Osteocyte (in vitro differentiated cells): Measurements from ENCODE around the gene JAZF1. TPM values are rescaled to one million over a fixed set of nuclear protein-coding genes. Genes with fewer than 3 reads are reported as not detected.

Experiments used
- DNase-seq: peaks from one replicate; pipeline ENCODE4 v3.0.0; 2021; ENCODE audit warnings: mixed read lengths; ENCODE audit not compliant: unreplicated experiment; ENCODE audit errors: extremely low spot score
- H3K27ac Mint-ChIP-seq: one replicate; pipeline ENCODE4 v1.8.0; 2021; ENCODE audit warnings: mild to moderate bottlenecking, mixed read lengths; ENCODE audit not compliant: unreplicated experiment
- H3K27me3 Mint-ChIP-seq: one replicate; pipeline ENCODE4 v1.8.0; 2021; ENCODE audit warnings: mixed read lengths; ENCODE audit not compliant: unreplicated experiment
- H3K36me3 Mint-ChIP-seq: one replicate; pipeline ENCODE4 v1.8.0; 2021; ENCODE audit warnings: mixed read lengths; ENCODE audit not compliant: unreplicated experiment
- H3K4me1 Mint-ChIP-seq: one replicate; pipeline ENCODE4 v1.8.0; 2021; ENCODE audit warnings: mixed read lengths; ENCODE audit not compliant: unreplicated experiment
- H3K4me3 Mint-ChIP-seq: one replicate; pipeline ENCODE4 v1.8.0; 2021; ENCODE audit warnings: mild to moderate bottlenecking, moderate library complexity, mixed read lengths; ENCODE audit not compliant: unreplicated experiment
- H3K9me3 Mint-ChIP-seq: one replicate; pipeline ENCODE4 v1.8.0; 2021; ENCODE audit warnings: mixed read lengths; ENCODE audit not compliant: unreplicated experiment
- total RNA-seq: library from RNA; stranded (reverse); gene quantifications from 2 replicates; pipeline ENCODE4 v1.2.1, GENCODE V29; 2021
- TF ChIP-seq, protein P1 (sequence below): fragments of 200-600 bp; sonication (generic); IDR thresholded peaks from 2 replicates; pipeline ENCODE4 v1.5.0; 2021; ENCODE audit warnings: antibody characterized with exemption, mild to moderate bottlenecking, moderate library complexity

Gene JAZF1
- total RNA-seq, 1 donor from 2014 or later = 19.8 TPM

DNA sequence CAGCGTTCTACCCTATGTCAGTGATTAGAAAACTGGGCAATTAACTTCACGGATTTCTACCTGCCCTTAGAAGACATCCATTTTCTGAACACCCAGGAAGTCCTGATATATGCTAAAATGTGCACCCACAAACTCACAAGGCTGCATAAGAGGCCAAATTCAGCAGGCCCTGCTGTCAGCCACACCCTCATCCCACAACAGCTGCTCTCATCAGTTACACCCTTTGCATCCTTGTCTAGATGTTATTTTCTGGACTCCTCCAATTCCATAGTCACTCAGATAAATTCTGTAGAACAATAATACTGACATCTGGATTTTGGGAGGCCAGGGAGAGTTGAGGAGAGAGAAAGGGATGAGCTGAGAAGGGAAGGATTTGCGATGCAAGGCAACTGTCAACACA, 231.7 kb downstream of the JAZF1 start:
- DNase-seq = no peak
- no peaks in the 10 kb centered on the region for H3K9me3 Mint-ChIP-seq
- H3K4me3 Mint-ChIP-seq = no peak overlapping the region
- peaks cover 52% of the 10 kb centered on the region for H3K4me1 Mint-ChIP-seq
- H3K27me3 Mint-ChIP-seq = no peaks in the 10 kb centered on the region
- H3K36me3 Mint-ChIP-seq = peaks cover 2% of the 10 kb centered on the region
- TF ChIP-seq, protein P1, sequence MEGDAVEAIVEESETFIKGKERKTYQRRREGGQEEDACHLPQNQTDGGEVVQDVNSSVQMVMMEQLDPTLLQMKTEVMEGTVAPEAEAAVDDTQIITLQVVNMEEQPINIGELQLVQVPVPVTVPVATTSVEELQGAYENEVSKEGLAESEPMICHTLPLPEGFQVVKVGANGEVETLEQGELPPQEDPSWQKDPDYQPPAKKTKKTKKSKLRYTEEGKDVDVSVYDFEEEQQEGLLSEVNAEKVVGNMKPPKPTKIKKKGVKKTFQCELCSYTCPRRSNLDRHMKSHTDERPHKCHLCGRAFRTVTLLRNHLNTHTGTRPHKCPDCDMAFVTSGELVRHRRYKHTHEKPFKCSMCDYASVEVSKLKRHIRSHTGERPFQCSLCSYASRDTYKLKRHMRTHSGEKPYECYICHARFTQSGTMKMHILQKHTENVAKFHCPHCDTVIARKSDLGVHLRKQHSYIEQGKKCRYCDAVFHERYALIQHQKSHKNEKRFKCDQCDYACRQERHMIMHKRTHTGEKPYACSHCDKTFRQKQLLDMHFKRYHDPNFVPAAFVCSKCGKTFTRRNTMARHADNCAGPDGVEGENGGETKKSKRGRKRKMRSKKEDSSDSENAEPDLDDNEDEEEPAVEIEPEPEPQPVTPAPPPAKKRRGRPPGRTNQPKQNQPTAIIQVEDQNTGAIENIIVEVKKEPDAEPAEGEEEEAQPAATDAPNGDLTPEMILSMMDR = no peak
- H3K27ac Mint-ChIP-seq = no peak overlapping the region

DNA sequence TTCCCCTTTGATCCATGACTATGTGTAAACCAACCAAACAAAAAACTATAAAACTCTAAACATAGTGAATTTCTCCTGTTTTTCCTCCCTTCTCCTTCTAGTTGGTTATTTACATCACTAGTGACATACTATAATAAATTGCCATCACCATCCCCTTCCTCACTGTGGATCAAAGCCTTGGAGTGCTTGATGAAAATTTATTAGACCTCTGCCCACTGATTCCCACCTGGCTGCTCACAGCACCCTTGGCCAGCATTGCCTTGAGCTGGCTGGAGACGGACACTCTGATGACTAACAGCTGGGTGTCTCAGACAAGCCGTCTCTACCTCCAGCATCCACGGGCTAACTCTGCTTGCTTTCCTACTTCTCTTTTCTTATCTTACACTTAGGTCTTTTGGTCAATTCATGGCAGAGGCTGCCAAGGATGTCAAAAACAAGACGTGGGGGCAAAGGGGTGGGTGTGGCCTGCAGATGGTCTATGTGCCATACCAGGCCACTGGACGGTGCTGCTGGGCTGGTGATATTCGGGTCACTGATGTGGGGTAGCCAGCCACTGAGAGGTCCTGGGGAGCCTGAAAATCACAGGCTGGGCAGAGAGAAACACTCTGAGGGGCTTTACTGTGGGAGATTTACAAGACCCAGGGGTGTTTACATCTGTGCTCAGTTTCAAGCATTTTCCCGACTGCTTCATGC, 232.9 kb downstream of the JAZF1 start:
- DNase-seq = no peak
- Mint-ChIP-seq H3K4me3 (no peak overlapping the region), H3K27me3 (no peaks in the 10 kb centered on the region), H3K27ac (no peak overlapping the region), H3K9me3 (no peaks in the 10 kb centered on the region), H3K4me1 (peaks cover 49% of the 10 kb centered on the region), H3K36me3 (peaks cover 2% of the 10 kb centered on the region)
- TF ChIP-seq, protein P1 = no peak

DNA sequence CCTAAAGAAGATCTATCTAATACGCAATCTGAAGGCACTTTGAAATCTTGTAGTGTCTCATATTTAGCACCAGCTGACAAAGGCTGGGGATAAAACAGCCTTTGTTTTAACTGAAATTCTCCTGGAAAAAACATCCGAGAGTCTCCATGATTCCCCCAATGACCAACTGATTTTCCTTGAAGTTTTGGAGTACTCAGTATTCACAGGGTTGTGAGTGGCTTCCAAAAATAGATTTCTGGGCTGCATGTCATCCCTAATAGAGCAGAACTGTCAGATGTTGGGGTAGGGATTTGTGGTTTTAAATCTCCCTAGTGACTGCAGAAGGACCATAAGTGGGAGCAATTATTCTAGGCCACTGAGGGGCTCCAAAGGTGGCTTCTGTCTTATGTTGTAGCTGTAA, 234.2 kb downstream of the JAZF1 start:
- peaks cover 2% of the 10 kb centered on the region for H3K36me3 Mint-ChIP-seq
- TF ChIP-seq, protein P1 = no peak
- DNase-seq = no peak
- H3K4me3 Mint-ChIP-seq = no peak overlapping the region
- no peak overlapping the region for H3K27ac Mint-ChIP-seq
- H3K4me1 Mint-ChIP-seq = peaks cover 41% of the 10 kb centered on the region
- H3K9me3 Mint-ChIP-seq = no peaks in the 10 kb centered on the region
- H3K27me3 Mint-ChIP-seq = no peaks in the 10 kb centered on the region

DNA sequence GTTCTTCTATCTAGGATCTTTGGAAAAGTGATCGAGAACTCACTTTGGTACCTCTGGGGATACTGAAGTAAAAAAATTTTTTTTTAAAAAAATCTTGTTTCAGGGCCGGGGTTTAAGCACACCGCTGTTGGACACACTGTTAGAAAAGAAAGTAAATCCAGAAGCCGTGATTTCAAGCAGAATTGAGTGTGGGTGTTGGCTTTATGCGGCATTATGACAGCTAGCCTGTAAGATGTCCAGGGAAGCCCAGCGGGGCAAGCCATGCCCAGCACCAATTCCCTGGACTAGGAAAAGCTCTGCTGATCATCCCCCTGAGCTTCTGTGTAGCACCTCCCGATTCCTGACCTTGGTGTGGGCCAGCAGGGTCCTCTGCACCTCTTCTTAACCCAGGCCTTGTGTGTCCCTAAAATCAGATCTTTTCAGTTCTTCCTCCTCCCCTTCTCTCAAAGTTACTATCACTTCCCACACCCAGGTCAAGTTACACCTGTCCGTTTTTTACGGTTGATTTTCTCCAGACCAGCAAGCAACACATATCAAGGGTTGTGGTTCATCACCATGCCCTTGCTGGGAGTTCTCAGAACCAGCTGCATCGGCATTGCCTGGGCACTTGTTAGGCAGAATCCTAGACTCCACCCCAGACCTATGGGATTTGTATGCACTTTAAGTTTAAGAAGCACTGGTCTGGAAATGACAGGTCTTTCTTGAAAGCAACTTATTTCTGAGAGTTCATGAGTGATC, 235.4 kb downstream of the JAZF1 start:
- H3K9me3 Mint-ChIP-seq = no peaks in the 10 kb centered on the region
- no peak for DNase-seq
- peaks cover 41% of the 10 kb centered on the region for H3K4me1 Mint-ChIP-seq
- H3K27me3 Mint-ChIP-seq = no peaks in the 10 kb centered on the region
- TF ChIP-seq, protein P1 = no peak
- peak overlapping the region; percentile 80 for H3K27ac Mint-ChIP-seq
- no peak overlapping the region for H3K4me3 Mint-ChIP-seq
- peaks cover 7% of the 10 kb centered on the region for H3K36me3 Mint-ChIP-seq

DNA sequence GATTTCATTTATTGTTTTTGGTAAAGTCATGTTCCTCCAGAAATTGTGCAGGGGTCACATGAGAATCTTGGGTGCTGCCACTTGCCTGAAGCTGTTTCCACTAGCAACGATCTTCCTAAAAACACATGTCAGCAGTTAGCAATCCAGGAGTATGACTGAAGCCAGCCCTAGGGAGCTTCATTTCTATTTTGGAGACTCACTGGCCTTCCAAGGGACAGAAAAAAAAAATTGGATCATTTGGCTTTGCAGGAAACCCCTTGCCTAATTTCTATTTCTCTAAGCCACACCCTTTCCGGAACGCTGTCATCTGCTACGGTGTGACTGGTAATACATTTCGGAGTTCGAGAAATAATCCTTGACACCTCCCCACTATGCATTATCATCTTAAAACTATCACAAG, 236.0 kb downstream of the JAZF1 start:
- Mint-ChIP-seq H3K27me3 (no peaks in the 10 kb centered on the region), H3K27ac (peak overlapping the region; percentile 80), H3K36me3 (peaks cover 10% of the 10 kb centered on the region), H3K9me3 (no peaks in the 10 kb centered on the region), H3K4me1 (peaks cover 41% of the 10 kb centered on the region), H3K4me3 (no peak overlapping the region)
- TF ChIP-seq, protein P1 = no peak
- DNase-seq = no peak
